ENCODE measurements around the gene ATP5MC3.

GRCh38 chr2:175187378-175187777, 5.9 kb upstream of the ATP5MC3 start:
- TF ChIP-seq, protein P1, sequence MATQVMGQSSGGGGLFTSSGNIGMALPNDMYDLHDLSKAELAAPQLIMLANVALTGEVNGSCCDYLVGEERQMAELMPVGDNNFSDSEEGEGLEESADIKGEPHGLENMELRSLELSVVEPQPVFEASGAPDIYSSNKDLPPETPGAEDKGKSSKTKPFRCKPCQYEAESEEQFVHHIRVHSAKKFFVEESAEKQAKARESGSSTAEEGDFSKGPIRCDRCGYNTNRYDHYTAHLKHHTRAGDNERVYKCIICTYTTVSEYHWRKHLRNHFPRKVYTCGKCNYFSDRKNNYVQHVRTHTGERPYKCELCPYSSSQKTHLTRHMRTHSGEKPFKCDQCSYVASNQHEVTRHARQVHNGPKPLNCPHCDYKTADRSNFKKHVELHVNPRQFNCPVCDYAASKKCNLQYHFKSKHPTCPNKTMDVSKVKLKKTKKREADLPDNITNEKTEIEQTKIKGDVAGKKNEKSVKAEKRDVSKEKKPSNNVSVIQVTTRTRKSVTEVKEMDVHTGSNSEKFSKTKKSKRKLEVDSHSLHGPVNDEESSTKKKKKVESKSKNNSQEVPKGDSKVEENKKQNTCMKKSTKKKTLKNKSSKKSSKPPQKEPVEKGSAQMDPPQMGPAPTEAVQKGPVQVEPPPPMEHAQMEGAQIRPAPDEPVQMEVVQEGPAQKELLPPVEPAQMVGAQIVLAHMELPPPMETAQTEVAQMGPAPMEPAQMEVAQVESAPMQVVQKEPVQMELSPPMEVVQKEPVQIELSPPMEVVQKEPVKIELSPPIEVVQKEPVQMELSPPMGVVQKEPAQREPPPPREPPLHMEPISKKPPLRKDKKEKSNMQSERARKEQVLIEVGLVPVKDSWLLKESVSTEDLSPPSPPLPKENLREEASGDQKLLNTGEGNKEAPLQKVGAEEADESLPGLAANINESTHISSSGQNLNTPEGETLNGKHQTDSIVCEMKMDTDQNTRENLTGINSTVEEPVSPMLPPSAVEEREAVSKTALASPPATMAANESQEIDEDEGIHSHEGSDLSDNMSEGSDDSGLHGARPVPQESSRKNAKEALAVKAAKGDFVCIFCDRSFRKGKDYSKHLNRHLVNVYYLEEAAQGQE (IDR thresholded peaks at IDR 0.05; ENCODE audit: low read depth): no peak
- TF ChIP-seq RAD21 (IDR thresholded peaks at IDR 0.05; ENCODE audit: low read depth) (peak; percentile 42), EP300 (IDR thresholded peaks at IDR 0.05; ENCODE audit: borderline replicate concordance) (no peak), TAF1 (IDR thresholded peaks at IDR 0.05; ENCODE audit: low read depth) (no peak), FOXM1 (IDR thresholded peaks at IDR 0.05; ENCODE audit: borderline replicate concordance, low read depth) (no peak), USF1 (IDR thresholded peaks at IDR 0.05) (no peak), EGR1 (IDR thresholded peaks at IDR 0.05) (no peak), CEBPB (IDR thresholded peaks at IDR 0.05) (no peak), NFIC (IDR thresholded peaks at IDR 0.05) (no peak), TCF12 (IDR thresholded peaks at IDR 0.05; ENCODE audit: low read depth) (no peak), CREB1 (IDR thresholded peaks at IDR 0.05; ENCODE audit: low read depth) (no peak), YY1 (IDR thresholded peaks at IDR 0.05; ENCODE audit: low read depth) (no peak)
- TF ChIP-seq, protein P2, sequence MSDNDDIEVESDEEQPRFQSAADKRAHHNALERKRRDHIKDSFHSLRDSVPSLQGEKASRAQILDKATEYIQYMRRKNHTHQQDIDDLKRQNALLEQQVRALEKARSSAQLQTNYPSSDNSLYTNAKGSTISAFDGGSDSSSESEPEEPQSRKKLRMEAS (IDR thresholded peaks at IDR 0.05): no peak
